COLO829 (cell line): ENCODE measurements around the gene AGO3.
"Not testable (repeated sequence)": the region's sequence is repeated elsewhere in the genome, so short reads cannot be mapped to it uniquely, and the experiment has no call there.

ENCODE experiments used
- DNase-seq: peaks from one replicate; pipeline ENCODE4 v3.0.0; 2012; ENCODE audit warnings: low spot score

Gene AGO3

DNA sequence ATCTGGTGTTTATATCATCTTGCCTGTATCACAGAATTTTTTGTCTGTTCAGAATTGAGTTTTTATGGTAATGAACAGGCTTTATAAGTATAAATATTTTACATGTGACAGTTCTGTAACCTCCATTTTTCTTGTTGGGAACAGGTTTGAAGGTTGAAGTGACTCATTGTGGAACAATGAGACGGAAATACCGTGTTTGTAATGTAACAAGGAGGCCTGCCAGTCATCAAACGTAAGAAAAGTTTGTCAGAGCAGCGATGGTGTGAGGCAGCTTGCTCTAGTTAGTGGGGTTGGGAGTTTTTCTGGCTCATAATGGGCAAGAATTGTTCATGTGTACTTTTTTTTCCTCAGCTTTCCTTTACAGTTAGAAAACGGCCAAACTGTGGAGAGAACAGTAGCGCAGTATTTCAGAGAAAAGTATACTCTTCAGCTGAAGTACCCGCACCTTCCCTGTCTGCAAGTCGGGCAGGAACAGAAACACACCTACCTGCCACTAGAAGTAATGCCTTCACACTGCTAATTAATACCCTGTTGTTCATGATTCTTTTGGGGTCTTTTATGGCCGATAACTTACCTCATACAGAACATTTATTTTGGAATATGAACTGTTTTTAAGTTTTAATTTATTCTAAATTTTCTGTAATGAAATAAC is 77.8 kb downstream of the AGO3 start:
- no peak for DNase-seq

DNA sequence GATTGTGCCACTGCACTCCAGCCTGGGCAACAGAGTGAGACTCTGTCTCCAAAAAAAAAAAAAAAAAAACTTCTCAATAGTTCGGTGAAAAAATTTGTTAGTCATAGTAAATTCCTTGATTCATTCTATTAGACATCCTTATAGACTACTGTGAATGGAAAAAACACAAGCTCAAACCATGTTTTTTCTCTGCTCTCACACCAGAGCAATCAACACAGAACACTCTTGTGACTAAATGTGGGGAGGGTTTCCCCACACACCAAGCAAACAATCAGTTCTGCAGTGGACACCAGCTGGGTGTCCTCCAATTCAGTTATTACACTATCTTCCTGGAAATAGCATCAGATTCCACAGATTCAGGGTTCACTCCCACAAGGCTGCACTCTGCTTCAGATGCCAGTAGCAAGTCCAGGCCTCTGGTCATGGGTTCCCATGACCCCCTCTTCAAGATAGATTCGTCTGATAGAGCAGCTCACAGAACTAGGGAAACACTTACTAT is 83.9 kb downstream of the AGO3 start:
- no peak for DNase-seq

DNA sequence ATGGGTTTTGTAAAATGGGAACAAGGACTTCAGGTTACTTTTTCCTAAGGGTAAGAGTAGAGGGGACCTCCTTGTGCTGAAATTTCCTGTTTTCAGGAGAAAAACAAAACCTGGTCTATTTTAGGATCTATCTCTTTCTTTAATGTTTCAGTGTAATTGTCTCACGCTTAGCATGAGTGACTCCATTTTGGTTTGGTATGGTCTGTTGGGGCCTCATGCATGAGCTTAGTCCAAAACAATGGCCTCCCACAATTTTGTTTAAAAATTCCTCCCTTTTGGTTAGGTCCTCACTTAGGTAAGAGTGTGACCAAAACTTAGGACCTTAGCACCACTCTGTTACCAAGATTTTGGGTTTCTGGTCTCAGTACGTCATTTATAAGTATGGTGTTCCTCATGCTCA is 85.8 kb downstream of the AGO3 start:
- DNase-seq: no peak

DNA sequence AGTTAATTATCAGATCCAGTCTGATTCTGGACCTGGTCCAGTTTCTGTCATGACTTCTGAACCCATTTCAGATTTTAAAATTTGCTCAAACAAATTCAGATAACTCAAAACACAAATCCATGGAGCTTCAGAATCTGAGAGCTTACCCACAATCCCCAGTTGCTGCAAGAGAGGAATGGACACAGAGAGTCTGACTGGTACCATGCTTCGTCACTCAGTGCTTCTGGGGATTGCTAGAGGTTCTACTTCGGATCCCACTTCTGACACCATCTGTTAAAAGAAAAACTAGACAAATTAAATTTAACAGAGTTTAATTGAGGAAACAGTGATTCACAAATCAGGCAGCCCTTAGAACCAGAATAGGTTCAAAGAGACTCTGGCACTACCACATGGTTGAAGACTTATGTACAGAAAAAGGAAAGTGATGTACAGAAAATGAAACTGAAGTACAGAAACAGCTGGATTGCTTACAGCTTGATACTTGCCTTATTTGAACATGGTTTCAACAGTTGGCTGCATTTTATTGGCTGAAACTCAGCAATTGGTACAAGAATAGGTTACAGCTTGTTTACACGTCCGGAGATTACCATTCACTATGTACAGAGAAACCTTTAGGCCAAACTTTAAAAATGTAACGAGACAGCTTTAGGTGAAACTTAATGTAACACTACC is 92.3 kb downstream of the AGO3 start:
- no peak for DNase-seq

DNA sequence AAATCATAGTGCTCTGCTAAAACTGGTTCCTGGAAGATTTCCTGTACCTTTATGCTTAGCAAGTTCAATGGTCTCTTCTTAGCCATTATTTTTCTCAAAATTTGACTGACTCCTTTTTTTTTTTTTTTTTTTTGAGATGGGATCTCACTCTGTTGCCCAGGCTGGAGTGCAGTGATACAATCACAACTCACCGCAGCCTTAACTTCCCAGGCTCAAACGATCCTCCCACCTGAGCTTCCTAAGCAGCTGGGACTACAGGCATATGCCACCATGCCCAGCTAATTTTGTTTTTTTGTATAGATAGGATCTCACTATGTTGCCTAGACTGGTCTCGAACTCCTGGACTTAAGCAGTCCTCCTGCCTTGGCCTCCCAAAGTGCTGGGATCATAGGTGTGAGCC is 93.1 kb downstream of the AGO3 start:
- not testable (repeated sequence) for DNase-seq

DNA sequence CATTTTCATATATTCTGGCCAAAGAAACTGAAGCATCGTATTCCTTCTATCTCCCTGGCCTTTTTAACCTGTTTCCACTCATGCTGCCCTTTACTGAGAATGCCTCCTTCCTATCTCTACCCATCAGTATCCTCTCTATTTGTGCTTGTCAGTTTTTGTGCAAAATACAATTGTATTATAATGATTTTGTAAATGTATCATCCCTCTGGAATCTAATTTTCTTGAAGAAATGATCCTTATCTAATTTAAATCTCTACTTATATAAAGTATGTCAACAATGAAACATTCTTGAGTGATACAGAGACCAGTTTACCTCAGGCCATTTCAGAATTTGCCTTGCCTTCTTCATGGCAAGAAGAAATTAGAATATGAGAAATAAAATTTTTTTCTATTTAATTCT is 93.9 kb downstream of the AGO3 start:
- no peak for DNase-seq

DNA sequence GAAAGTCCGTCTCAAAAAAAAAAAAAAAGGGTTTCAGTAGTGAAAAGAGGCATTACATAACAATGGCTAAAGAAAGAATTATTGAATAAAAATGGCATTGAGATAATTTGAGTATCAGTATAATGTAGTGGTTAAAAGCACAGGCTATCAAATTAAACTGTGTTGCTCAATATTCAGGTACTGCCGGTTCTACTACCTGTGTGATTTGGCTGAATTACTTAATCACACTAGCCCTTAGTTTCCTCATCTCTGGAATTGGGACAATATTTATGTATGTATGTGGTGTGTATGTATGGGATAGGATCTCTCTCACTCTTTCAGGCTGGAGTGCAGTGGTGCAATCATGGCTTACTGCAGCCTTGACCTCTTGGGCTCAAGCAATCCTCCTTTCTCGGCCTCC is 96.9 kb downstream of the AGO3 start:
- DNase-seq: no peak

DNA sequence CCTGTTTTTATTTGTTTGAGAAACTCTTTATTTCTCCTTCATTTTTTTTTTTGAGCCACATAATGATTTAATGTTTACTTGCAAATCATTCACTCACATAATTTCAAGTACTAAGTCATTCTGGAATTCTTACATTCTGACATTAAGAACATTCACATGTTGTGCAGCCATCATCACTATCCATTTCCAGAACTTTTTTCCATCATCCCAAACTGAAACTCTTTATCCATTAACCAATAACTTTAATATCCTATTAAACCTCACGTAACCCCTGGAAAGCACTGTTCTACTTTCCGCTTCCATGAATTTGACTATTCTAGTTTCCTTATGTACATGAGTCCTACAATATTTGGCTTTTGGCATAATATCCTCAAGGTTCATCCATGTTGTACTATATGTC is 100.5 kb downstream of the AGO3 start:
- no peak for DNase-seq

DNA sequence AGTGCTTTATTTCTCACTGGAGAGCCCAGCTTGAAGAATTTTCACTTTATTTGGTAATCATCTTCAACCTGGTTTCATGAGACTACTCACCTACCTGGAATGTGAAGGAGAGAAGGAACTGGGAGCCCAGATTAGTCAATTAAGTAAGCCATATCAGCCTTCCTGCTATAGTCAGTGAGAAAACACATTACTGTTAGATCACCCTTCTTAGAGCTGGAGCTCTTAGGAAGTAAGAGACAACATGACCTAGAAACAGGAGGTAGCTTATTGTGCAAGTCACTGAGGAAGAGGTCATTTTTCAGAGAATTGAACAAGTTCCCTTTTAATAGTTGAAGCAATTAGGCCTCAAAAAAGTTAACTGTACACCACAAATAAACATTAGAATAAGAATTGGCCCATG is 103.8 kb downstream of the AGO3 start:
- no peak for DNase-seq

DNA sequence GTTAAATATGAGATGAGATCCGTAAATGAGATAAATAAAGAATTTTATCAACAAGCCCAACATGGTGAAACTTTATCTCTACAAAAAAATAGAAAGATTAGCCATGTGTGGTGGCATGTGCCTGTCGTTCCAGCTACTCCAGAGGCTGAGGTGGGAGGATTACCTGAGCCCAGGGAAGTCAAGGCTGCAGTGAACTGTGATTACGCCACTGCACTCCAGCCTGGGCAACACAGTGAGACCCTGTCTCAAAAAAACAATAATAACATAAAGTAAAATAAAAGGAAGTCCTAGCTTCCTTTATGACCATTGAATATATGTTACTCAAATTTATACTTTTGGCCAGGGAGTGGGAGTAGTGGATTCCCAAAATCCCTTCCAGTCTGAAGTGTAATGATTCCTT is 104.2 kb downstream of the AGO3 start:
- DNase-seq: no peak

DNA sequence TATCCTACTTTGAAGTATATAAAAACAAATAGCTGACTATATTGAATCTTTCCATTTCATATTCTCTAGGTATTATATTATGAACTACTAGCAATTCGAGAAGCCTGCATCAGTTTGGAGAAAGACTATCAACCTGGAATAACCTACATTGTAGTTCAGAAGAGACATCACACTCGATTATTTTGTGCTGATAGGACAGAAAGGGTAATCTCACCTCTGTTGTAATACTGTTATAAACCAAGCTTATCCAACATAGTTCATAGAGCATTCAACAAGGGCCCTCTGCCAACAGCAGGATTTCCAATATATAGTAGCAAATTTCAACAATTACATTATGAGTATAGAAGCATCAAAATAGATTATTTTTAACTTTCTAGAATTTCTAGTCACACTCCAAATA is 109.3 kb downstream of the AGO3 start:
- DNase-seq: no peak

DNA sequence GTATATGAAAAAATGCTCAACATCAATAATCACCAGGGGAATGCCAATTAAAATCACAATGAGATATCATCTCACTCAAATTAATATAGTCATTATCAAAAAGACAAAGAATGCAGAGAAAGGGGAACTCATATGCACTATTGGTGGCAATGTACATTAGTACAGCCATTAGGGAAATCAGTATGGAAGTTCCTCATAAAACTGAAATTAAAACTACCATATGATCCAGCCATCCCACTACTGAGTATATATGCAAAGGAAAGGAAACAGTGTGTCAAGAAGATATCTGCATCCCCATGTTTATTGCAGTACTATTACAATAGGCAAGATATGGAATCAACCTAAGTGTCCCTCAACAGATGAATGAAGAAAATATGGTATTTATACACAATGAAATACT is 120.9 kb downstream of the AGO3 start:
- DNase-seq: no peak

DNA sequence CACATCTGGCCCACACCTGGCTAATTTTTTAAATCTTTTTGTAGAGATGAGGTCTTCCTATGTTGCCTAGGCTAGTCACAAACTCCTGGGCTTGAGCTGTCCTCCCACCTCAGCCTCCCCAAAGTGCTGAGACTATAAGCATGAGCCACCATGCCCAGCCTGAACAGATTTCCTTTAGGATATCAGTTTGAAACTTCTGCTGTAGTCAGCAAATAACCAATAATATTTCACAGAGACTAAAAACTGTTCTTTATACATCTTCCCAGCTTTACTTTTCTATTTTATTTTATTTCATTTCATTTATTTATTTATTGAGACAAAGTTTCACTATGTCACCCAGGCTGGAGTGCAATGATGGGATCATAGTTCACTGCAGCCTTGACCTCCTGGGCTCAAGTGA is 123.1 kb downstream of the AGO3 start:
- DNase-seq: no peak

DNA sequence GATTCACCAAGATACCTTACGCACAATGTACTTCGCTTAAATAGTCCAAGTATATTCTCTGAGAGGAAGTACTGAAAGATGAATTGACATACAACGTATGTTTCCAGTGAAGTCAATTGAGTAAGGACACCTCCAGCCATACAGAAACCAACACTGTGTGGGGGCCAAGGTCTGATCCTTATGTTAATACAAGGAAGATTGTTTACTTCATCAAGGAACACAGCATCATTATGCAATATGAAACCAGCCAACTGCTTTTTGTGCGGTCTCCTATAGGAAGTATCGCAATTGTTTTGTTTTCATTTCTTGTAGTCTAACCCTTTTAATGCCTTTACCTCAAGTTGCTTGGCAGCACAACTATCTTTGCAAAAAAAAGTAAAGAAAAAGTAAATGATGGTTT is 124.8 kb downstream of the AGO3 start:
- no peak for DNase-seq

DNA sequence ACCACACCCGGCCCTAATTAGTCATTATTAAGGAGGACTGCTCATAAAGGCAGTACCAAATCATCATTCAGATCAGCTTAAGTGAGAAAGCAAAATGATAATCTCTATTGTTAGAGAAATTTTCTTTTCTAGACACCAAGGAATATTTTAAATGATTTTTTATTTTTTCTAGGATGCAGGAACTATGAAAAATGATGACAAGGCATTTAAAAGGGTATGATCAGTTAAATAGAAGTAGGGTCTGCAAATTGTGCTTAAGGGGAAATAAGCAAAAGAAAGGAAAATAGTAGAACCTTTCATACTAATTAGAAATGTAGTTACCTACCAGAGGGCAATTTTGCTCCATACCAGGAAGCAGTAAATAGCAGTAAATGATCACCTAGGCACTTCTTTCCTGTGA is 131.4 kb downstream of the AGO3 start:
- no peak for DNase-seq

DNA sequence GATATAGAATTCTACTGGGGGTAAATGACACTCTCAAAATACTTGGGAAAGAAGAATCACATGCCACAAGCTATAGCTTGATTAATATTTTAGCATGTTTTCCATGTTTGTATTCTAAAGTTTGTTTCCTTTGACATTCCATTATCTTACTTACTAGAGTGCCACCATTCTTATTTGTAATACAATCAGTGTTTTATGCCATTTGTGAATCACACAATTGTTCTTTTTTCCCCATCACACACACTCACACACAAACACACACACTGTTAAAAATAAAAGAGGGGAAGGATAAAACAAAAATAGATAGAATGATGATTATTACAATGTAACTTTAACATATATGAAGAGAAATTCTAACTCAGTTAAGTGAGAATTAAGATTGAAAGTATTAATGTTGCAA is 137.0 kb downstream of the AGO3 start:
- DNase-seq: no peak

DNA sequence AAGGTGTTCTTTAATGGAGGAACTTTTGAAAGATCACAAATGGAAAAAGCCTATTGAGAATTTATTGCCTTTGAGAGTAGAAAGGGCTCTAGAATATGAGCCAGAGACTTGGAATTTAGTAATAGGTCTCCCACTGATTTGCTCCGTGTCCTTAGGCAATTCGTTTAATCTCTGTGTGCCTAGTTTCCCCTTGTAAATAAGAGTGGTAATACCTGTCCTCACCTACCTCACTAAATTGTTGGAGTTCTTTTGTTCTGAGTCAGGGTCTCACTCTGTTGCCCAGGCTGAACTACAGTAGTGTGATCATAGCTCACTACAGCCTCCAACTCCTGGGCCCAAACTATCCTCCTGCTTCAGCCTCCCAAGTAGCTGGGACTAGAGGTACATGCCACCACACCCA is 138.0 kb downstream of the AGO3 start:
- no peak for DNase-seq

DNA sequence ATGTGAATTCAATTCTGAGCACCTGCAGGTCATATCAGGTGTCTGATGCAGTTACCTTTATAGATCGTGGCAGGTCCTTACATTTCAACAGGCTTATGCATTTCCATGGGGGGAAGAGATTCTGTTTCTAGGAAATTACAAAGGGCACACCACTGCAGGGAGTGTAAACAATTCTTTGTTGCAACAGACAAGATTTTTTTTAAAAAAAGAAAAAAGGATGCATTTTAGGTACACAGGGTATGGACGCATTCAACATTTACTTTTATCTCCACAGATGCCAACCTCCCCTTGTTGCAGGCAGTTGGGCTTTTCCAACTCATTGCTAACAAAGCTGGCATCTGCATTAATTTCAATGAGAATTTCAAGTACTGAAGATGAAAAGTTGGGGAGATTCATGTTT is 139.4 kb downstream of the AGO3 start:
- DNase-seq: no peak

DNA sequence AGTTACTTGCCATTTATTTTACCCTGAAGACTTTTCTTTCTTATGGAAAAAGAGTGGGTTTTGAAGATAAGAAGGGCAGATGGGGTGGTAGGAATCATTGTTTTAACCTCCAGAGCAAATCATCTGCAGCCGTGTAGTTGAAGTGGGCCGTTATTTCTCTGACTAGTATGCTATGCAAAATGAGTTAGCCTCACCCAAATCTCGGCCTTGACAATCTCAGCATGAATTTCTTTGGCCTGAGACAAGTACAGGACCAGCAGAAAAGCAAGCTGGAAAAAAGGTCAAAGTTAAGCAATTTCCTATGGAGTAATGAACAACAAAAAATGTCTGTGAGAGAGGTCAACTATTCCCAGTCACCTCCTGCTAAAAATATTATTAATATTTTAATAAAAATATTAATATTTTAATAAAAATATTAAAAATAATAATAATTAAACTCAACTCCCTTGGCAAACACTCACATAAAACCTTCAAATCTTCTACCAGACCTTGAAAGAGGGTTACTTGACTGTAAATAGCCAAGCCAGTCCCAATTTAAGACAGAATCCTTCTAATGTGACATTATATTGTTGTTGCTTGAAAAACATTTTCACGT is 146.2 kb downstream of the AGO3 start:
- no peak for DNase-seq

DNA sequence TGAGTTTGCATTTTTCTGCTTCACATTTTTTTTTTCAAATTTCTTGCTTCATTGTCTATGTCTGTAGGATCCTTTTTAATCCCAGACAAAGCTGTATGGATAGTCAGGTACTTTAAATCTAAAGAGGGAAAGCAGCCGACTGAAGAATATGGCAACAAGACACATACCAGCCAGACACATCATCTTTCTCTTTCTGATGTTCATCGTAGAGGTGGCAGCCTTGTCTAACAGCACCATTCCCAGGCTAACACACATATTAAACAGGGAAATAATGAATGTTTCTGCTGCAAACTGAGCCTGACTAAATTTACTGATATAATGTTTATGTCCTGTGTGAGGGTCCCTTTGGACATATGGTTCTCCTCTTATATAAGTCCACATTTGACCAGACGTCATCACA is 149.3 kb downstream of the AGO3 start:
- no peak for DNase-seq

DNA sequence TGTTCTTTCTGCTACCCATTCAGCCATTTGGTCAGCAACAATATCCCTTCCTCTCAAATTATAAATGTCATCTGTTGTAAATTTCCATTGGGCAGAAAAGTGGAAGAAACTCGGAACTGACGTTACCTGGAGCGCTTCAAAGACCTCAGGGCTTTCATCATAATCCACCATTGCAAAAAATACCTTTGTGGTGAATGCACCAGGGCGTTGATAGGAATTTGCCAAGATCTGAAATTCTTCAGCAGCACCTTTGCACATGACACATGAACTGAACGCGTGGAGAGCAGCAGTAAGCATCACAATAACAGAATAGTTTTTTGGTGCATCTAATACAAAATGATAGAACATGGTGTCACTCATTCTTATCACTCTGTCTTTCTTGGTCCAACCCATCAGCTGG is 149.9 kb downstream of the AGO3 start:
- no peak for DNase-seq

DNA sequence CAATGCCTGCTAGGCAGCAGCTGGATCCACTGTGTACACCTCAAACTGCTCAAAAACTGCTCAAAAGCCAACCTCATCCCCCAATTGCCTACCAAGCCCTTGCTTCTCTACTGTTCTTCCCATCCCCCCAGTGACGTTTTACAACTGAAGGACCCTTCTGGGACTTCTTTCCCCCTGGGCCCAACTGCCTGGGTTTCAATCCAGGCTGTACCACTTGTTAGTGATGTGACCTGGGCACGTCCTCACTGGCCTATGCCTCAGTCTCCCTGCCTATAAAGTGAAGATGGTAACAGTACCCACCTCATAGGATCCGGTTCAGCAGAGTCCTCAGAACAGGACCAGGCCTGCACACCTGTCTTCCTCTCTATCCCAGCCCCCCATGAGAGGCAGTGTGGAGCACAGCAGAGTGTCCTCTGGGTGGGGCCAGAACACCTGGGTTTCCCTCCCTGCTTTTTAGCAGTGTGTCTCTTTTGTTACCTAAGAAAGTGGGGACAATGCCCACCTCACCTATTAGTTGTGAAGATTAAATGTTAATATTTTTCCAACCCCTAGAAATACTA is 151.1 kb downstream of the AGO3 start:
- no peak for DNase-seq

DNA sequence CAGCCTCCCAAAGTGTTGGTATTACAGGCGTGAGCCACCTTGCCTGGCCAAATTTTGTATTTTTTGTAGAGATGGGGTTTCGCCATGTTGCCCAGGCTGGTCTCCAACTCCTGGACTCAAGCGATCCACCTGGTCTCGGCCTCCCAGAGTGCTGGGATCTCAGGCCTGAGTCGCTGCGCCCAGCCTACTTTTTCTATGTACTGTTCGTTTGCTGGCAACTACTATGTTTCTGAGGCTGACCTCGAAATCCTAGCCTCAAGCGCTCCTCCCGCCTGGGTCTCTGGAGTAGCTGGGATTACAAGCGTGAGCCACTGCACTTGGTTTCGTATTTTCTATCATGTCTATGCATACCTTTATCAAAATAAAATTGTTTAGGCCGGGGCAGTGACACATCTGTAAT is 152.3 kb downstream of the AGO3 start:
- DNase-seq: no peak
